Gastrocnemius medialis (tissue), 4 donors: ENCODE results near the gene ODC1.

Experiments used
- CTCF ChIP-seq, 5 experiments: fragments of 450-650 bp in 3 of 5; fragments of 200-600 bp in 2 of 5; sonication (generic) in 2 of 5; IDR thresholded peaks in 4 of 5; conservative IDR thresholded peaks in 1 of 5; 1 replicate in 4 of 5; 2 replicates in 1 of 5; pipeline ENCODE4 v1.5.1; 2016 to 2019; ENCODE audit warnings: antibody characterized with exemption in 5 of 5, mild to moderate bottlenecking in 3 of 5, moderate library complexity in 3 of 5
- POLR2A ChIP-seq, 2 donors: fragments of 450-650 bp; IDR thresholded peaks; one replicate each; pipeline ENCODE4 v1.6.1; 2017; ENCODE audit warnings: antibody characterized with exemption in 2 of 2, mild to moderate bottlenecking in 2 of 2, moderate library complexity in 2 of 2

DNA sequence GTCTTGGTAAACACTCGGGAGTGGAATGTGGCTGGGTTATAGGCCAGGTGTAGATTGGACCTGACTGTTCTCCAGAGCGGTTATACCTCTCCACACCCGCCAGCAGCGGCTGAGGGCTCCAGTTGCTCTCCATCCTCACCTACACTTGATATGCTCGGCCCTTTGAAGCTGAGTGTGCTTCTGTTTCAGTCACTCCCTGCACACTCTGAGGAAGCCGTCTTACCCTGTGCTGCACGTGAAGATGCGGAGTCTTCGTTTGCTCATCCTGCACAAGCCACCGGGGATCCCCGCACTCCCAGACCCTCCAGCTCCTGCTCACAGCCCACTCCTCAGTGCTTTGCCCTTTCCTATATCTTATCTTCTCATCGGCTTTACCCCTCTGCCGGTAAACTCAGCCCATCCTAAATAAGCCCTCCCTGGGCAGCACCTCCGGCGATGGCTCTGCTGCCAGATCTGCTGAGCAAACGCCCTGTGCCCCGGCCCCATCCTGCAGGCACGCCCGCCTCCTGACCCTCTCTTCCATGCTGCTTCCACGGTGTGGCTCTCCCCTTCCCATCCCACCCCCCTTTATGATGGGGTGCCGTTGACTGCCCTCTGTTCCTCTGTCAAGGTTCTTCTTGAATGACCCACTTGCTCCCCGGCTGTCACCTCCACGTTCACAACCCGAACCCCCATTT lies 47.3 kb upstream of the ODC1 start:
- TF ChIP-seq CTCF (IDR thresholded peaks at IDR 0.05 in 4 of 5, conservative IDR thresholded peaks at IDR 0.05 in 1 of 5): no peak
- no peak for TF ChIP-seq POLR2A (IDR thresholded peaks at IDR 0.05)
